ENCODE measurements around the gene UNK. TPM values are rescaled to one million over a fixed set of nuclear protein-coding genes. Genes with fewer than 3 reads are reported as not detected.

The UNK gene
- total RNA-seq, 2 experiments from 2014 or later: 33.7 to 36.1 TPM

DNA sequence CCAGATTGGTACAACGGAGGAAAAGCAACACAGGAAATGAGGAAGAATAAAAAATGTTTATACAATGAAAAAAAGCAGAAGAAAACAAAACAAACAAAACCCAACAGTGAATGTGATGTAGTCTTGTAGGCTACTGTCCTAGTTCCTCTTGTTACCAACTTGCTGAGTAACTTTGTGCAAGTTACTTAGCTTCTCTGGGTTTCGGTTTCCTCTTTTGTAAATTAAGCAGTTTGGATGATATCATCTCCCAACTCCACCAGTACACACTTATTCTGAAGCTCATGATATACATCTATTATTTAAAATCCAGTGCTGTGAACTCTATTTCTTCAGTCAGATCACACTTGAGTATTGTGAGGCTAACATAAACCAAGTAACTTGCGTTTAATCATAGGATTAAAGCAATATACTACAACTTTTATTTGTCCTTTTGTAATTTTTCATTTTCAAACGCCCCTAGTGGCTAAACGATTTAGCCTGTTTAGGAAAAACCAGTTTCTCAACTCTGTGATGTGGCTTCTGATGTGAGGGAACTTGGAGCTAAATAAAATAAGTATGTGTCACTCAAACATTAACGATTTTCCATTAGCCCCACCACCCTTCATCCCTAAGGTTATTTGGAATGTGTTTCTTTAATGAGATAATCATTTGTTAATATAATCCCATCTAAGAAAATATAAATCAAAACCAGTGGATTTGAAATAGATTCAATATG lies 1.4 kb upstream of the UNK start:
- Mint-ChIP-seq H3K9me3 (no peaks in the 10 kb centered on the region), H3K4me1 (ENCODE audit: low read depth) (peaks cover 58% of the 10 kb centered on the region), H3K27ac (peak overlapping the region; percentile 93), H3K4me3 (peak overlapping the region; percentile 92), H3K36me3 (ENCODE audit: low read depth) (peaks cover 20% of the 10 kb centered on the region), H3K27me3 (peaks cover 5% of the 10 kb centered on the region)
- H3K4me1 ChIP-seq (ENCODE audit: insufficient read depth, low read length): peaks cover 45% of the 10 kb centered on the region
- intact Hi-C loops (cut with DNase I, micrococcal nuclease): loop anchor here (2.0 to 10.0 kb wide), 4 partner anchors 18 to 952 kb away; partner anchors contain the start of genes GALK1 (in 1 of the 2), MFSD11 (in 1 of the 2), SRSF2 (in 1 of the 2) and TMEM94 (in 1 of the 2)
- no peaks in the 10 kb centered on the region for H3K9me3 ChIP-seq (ENCODE audit: control insufficient read depth in 1 of 2, insufficient read depth in 1 of 2, low read length in 2 of 2)
- peak overlapping the region; percentile 38 for H3K4me3 ChIP-seq (ENCODE audit: low read length)
- TF ChIP-seq CTCF (IDR thresholded peaks at IDR 0.05): peak; percentile 82
- peak; percentile 9 for ATAC-seq (ENCODE audit: poor library complexity)
- CTCF ChIA-PET: interaction anchor here (0.8 to 5.2 kb wide), 13 partner anchors 9 to 116 kb away, joined by 3 to 25 read pairs (median 4); partner anchors contain the start of genes GALK1, RECQL5, SAP30BP and TRIM65
- POLR2A ChIA-PET: interaction anchor here (0.6 to 6.6 kb wide), 21 partner anchors 8 to 494 kb away, joined by 3 to 112 read pairs (median 16); partner anchors contain the start of genes GALK1, MRPL38, RECQL5 and SAP30BP
- DNase-seq: peak in 3 of 14 experiments; percentile 77 to 85 (median 82)
- no peaks in the 10 kb centered on the region for H3K27me3 ChIP-seq (ENCODE audit: control insufficient read depth in 1 of 2, insufficient read depth in 2 of 2, low read length in 2 of 2)
- H3K36me3 ChIP-seq (ENCODE audit: insufficient read depth, low read length): peaks cover 8% of the 10 kb centered on the region
- H3K27ac ChIP-seq (ENCODE audit: low read depth in 1 of 2, low read length in 2 of 2): peak overlapping the region; percentile 99 to 100

DNA sequence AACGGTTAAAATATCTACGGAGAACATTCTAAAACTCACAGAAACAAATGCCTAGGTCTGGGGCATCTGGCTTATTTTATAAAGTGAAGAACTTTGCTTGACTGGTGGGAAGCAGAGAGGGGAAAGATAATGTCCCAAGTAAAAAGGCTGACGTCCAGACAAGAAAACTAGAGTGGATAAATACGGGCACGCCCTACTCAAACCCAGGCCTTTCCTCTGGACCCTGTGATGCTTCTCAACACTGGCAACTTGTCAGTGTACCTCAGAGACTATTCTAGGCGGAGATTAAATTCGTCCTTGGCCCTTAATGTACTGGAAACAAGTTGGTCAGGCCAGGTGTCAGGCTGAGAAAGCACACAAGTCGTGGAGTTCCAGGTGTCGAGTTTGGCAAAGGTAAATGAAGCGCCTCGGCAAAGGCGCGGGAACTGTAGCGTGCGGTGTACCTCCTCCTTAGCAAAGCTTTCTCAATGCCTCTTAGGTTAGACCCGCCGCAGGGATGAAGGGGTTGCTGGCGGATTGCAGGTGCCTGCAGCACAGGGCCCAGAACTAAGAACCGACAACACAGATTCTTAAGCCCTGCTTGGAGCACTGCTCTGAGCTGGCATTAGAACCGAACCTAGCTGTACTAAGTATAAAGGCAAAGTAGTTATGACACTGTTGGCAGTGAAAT lies 668 bp upstream of the UNK start:
- peak overlapping the region; percentile 69 for H3K4me3 ChIP-seq (ENCODE audit: low read length)
- ATAC-seq (ENCODE audit: poor library complexity) (peak; percentile 3), DNase-seq (peak in 4 of 14 experiments; percentile 7 to 49 (median 30))
- Mint-ChIP-seq H3K27me3 (peaks cover 5% of the 10 kb centered on the region), H3K36me3 (ENCODE audit: low read depth) (peaks cover 13% of the 10 kb centered on the region), H3K4me3 (peak overlapping the region; percentile 92), H3K4me1 (ENCODE audit: low read depth) (peaks cover 54% of the 10 kb centered on the region), H3K27ac (peak overlapping the region; percentile 93), H3K9me3 (no peaks in the 10 kb centered on the region)
- TF ChIP-seq CTCF (IDR thresholded peaks at IDR 0.05): no peak
- no peaks in the 10 kb centered on the region for H3K9me3 ChIP-seq (ENCODE audit: control insufficient read depth in 1 of 2, insufficient read depth in 1 of 2, low read length in 2 of 2)
- intact Hi-C loops (cut with DNase I, micrococcal nuclease): loop anchor here (1.0 to 10.0 kb wide), 7 partner anchors 19 to 951 kb away; partner anchors contain the start of genes WBP2 (in 2 of the 2), GALK1 (in 1 of the 2), MFSD11 (in 1 of the 2) and SRSF2 (in 1 of the 2)
- POLR2A ChIA-PET: interaction anchor here (0.7 to 6.6 kb wide), 26 partner anchors 8 to 494 kb away, joined by 3 to 112 read pairs (median 12); partner anchors contain the start of genes GALK1, RECQL5, SAP30BP and SLC25A19
- H3K27me3 ChIP-seq (ENCODE audit: control insufficient read depth in 1 of 2, insufficient read depth in 2 of 2, low read length in 2 of 2): no peaks in the 10 kb centered on the region
- H3K27ac ChIP-seq (ENCODE audit: low read depth in 1 of 2, low read length in 2 of 2): peak overlapping the region; percentile 99 to 100
- peaks cover under 1% of the 10 kb centered on the region for H3K36me3 ChIP-seq (ENCODE audit: insufficient read depth, low read length)
- H3K4me1 ChIP-seq (ENCODE audit: insufficient read depth, low read length): peaks cover 45% of the 10 kb centered on the region
- CTCF ChIA-PET: interaction anchor here (0.5 to 5.2 kb wide), 16 partner anchors 10 to 428 kb away, joined by 3 to 25 read pairs (median 4); partner anchors contain the start of genes GALK1, RECQL5, SAP30BP and TRIM65

All from CD4-positive, alpha-beta T cell (primary cell).